ENCODE data around the gene ACOT7. TPM values are rescaled to one million over a fixed set of nuclear protein-coding genes. Genes with fewer than 3 reads are reported as not detected.
A peak's percentile ranks its signal among the peaks of the same experiment; 100 is the strongest.

Gene ACOT7
- total RNA-seq, 4 donors from 2014 or later = 5.6 to 55.0 (median 31.0) TPM

- peak; percentile 68 for DNase-seq
- Histone ChIP-seq H3K4me1 (peaks cover 0 to 43% (median 34%) of the 10 kb centered on the region in 4 donors), H3K27ac (peak overlapping the region; percentile 52 to 68 (median 60)), H3K27me3 (no peaks in the 10 kb centered on the region), H3K36me3 (no peaks in the 10 kb centered on the region), H3K4me3 (no peak overlapping the region), H3K9me3 (no peaks in the 10 kb centered on the region)
- intact Hi-C loops (cut with DNase I; ENCODE audit: low total_unique reads) (no loop called here), in situ Hi-C loops (cut with MboI; ENCODE audit: low pct_ligation_motif_present in 1 of 4, low pct_unique_long_range_greater_than_20kb in 1 of 4, low sequenced_read_pairs in 3 of 4) (loop anchor here (5.0 to 25.0 kb wide), 5 partner anchors 57 to 311 kb away; partner anchors contain the start of genes KCNAB2 (in 2 of the 4) and HES3 (in 1 of the 4))
- 54% methylated on average over 15 of the region's 15 CpGs; no CpG with 5 or more reads in 1 of the 2 donors for WGBS, 2 donors (ENCODE audit: low coverage in 1 of 2)
- TF ChIP-seq POLR2AphosphoS5 (IDR thresholded peaks at IDR 0.05) (no peak), CTCF (IDR thresholded peaks at IDR 0.05) (peak; percentile 63 to 91 (median 74)), POLR2A (IDR thresholded peaks at IDR 0.05) (no peak), EP300 (IDR thresholded peaks at IDR 0.05; ENCODE audit: low read depth) (no peak)
Measured at GRCh38 chr1:6347641-6348487, 45.7 kb downstream of the ACOT7 start.

DNA sequence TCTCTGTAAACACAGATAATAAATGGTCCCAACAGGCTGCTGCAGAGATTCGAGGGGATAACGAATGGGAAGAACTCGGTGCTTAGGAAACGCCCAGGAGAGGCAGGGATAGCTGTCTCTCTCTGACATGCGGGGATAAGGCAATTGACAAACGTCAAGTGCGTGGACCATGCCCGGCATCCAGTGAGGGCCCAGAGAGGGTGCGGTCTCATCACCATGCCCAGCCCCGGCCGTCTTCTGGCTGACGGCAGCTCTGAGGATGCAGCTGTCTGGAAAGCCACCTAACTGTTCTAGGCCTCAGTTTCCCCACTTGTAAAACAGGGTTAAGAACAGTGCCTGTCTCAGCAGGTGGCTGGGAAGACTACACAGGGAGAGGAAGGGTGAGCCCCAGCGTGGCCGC is 48.1 kb downstream of the ACOT7 start:
- intact Hi-C loops (cut with DNase I; ENCODE audit: low total_unique reads) = no loop called here
- 90% methylated on average over 14 of the region's 14 CpGs; no CpG with 5 or more reads in 1 of the 2 donors for WGBS, 2 donors (ENCODE audit: low coverage in 1 of 2)
- in situ Hi-C loops (cut with MboI; ENCODE audit: low pct_ligation_motif_present in 1 of 4, low pct_unique_long_range_greater_than_20kb in 1 of 4, low sequenced_read_pairs in 3 of 4) = loop anchor here (5.0 to 25.0 kb wide), 5 partner anchors 59 to 308 kb away; partner anchors contain the start of genes KCNAB2 (in 2 of the 4) and HES3 (in 1 of the 4)

GRCh38 chr1:6345009-6345408 is 48.6 kb downstream of the ACOT7 start:
- Histone ChIP-seq H3K4me3 (no peak overlapping the region), H3K27me3 (no peaks in the 10 kb centered on the region), H3K36me3 (no peaks in the 10 kb centered on the region), H3K4me1 (peaks cover 0 to 27% (median 18%) of the 10 kb centered on the region in 4 donors), H3K27ac (peak overlapping the region in 1 of 4 donors; percentile 65), H3K9me3 (no peaks in the 10 kb centered on the region)
- no peak for TF ChIP-seq CTCF (IDR thresholded peaks at IDR 0.05)
- TF ChIP-seq EP300 (IDR thresholded peaks at IDR 0.05; ENCODE audit: low read depth) = no peak
- TF ChIP-seq POLR2AphosphoS5 (IDR thresholded peaks at IDR 0.05) = no peak
- TF ChIP-seq POLR2A (IDR thresholded peaks at IDR 0.05) = no peak
- intact Hi-C loops (cut with DNase I; ENCODE audit: low total_unique reads) = no loop called here
- WGBS, 2 donors (ENCODE audit: low coverage in 1 of 2) = 58% methylated on average over 7 of the region's 7 CpGs; no CpG with 5 or more reads in 1 of the 2 donors
- in situ Hi-C loops (cut with MboI; ENCODE audit: low pct_ligation_motif_present in 1 of 4, low pct_unique_long_range_greater_than_20kb in 1 of 4, low sequenced_read_pairs in 3 of 4) = loop anchor here (5.0 to 25.0 kb wide), 5 partner anchors 60 to 308 kb away; partner anchors contain the start of genes KCNAB2 (in 2 of the 4) and HES3 (in 1 of the 4)
- DNase-seq = peak; percentile 53

More for the DNA sequence above, 48.1 kb downstream of the ACOT7 start:
- no peaks in the 10 kb centered on the region for H3K36me3 ChIP-seq
- peak overlapping the region in 1 of 4 donors; percentile 65 for H3K27ac ChIP-seq
- no peaks in the 10 kb centered on the region for H3K27me3 ChIP-seq
- TF ChIP-seq POLR2AphosphoS5 (IDR thresholded peaks at IDR 0.05) = no peak
- TF ChIP-seq POLR2A (IDR thresholded peaks at IDR 0.05) = no peak
- no peak for TF ChIP-seq CTCF (IDR thresholded peaks at IDR 0.05)
- no peak for TF ChIP-seq EP300 (IDR thresholded peaks at IDR 0.05; ENCODE audit: low read depth)
- no peak for DNase-seq
- H3K4me1 ChIP-seq = peaks cover 0 to 27% (median 20%) of the 10 kb centered on the region in 4 donors
- no peaks in the 10 kb centered on the region for H3K9me3 ChIP-seq
- H3K4me3 ChIP-seq = no peak overlapping the region

Measured in transverse colon (tissue), 4 donors.